Measurements from ENCODE around the gene GYPB.
"Not testable (repeated sequence)": the region's sequence is repeated elsewhere in the genome, so short reads cannot be mapped to it uniquely, and the experiment has no call there.

DNA sequence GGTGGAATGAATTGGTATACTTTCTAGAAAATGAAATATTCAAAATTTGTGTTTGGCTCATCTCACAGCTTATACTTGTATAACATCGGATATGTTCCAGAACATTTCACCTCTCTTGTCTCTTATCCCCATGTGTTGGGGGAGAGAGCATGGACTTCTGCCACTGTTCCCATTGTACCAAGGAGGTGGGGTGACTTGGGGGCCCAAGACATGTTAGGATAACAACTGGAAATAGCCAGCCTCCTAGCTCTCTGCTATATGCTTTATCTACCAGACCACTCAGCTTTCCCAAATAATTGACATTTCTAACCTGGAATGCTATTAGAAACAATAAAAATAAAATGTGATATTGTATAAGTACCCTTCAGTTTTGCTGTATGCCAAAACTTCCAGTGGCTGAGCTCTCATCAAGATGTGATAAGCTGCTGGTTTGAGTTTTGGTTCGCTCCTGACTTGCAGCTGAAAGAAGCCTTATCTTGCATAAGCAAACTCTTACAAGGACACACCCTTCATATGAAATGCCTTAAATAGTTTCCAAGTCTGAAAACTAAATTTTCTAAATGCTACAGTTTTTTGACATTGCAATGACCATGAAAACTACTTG lies 12.9 kb downstream of the GYPB start:
- TF ChIP-seq PHF8 (conservative IDR thresholded peaks at IDR 0.05; ENCODE audit: low read depth, low read length); POLR2AphosphoS5 (IDR thresholded peaks at IDR 0.05; ENCODE audit: low read depth, low read length); KDM1A (IDR thresholded peaks at IDR 0.05; ENCODE audit: borderline replicate concordance, low read length); POLR2A (IDR thresholded peaks at IDR 0.05; ENCODE audit: control extremely low read depth in 1 of 2, low read depth in 2 of 2, low read length in 2 of 2): not testable (repeated sequence)

All from H1 (cell line).